Tibial nerve (tissue), 3 donors: ENCODE measurements around the gene FAM162A.

Experiments
- POLR2A ChIP-seq, 2 donors: fragments of 450-650 bp; IDR thresholded peaks; one replicate each; pipeline ENCODE4 v1.6.1; 2017; ENCODE audit warnings: antibody characterized with exemption in 2 of 2, mild to moderate bottlenecking in 2 of 2, moderate library complexity in 2 of 2
- TF ChIP-seq, protein P1 (sequence below), 5 experiments: fragments of 200-600 bp in 3 of 5; fragments of 450-650 bp in 2 of 5; sonication (generic) in 3 of 5; IDR thresholded peaks; one replicate each; pipeline ENCODE4 v1.5.1; 2016 to 2019; ENCODE audit warnings: antibody characterized with exemption in 5 of 5, mild to moderate bottlenecking in 3 of 5, moderate library complexity in 2 of 5

DNA sequence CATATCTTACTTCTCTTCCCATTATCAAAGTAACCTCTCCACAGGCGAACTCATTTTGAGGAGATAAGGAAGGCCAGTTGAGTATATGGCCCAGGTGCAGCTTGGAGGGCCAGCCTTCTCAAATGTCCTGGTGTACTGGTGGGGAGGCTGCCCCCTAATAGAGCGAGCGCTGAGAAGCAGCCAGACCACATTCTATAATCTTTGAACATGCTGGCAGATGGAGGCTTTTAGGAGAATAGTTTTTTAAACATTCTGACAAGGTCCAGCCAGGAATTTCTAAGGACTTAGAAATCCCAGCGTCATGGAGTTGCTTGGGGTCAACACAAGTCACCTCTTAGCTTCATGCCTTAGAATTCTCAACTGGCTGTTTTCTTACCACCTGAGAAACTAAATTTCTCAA, 26.1 kb downstream of the FAM162A start:
- TF ChIP-seq, protein P1, sequence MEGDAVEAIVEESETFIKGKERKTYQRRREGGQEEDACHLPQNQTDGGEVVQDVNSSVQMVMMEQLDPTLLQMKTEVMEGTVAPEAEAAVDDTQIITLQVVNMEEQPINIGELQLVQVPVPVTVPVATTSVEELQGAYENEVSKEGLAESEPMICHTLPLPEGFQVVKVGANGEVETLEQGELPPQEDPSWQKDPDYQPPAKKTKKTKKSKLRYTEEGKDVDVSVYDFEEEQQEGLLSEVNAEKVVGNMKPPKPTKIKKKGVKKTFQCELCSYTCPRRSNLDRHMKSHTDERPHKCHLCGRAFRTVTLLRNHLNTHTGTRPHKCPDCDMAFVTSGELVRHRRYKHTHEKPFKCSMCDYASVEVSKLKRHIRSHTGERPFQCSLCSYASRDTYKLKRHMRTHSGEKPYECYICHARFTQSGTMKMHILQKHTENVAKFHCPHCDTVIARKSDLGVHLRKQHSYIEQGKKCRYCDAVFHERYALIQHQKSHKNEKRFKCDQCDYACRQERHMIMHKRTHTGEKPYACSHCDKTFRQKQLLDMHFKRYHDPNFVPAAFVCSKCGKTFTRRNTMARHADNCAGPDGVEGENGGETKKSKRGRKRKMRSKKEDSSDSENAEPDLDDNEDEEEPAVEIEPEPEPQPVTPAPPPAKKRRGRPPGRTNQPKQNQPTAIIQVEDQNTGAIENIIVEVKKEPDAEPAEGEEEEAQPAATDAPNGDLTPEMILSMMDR (IDR thresholded peaks at IDR 0.05), result no peak
- no peak for TF ChIP-seq POLR2A (IDR thresholded peaks at IDR 0.05)
